Measurements from ENCODE around the gene UBE2M. TPM values are rescaled to one million over a fixed set of nuclear protein-coding genes. Genes with fewer than 3 reads are reported as not detected.
A peak's percentile ranks its signal among the peaks of the same experiment; 100 is the strongest.

Gene UBE2M
- total and polyA plus RNA-seq, 2 experiments from 2014 or later = 8.7 to 60.3 TPM

DNA sequence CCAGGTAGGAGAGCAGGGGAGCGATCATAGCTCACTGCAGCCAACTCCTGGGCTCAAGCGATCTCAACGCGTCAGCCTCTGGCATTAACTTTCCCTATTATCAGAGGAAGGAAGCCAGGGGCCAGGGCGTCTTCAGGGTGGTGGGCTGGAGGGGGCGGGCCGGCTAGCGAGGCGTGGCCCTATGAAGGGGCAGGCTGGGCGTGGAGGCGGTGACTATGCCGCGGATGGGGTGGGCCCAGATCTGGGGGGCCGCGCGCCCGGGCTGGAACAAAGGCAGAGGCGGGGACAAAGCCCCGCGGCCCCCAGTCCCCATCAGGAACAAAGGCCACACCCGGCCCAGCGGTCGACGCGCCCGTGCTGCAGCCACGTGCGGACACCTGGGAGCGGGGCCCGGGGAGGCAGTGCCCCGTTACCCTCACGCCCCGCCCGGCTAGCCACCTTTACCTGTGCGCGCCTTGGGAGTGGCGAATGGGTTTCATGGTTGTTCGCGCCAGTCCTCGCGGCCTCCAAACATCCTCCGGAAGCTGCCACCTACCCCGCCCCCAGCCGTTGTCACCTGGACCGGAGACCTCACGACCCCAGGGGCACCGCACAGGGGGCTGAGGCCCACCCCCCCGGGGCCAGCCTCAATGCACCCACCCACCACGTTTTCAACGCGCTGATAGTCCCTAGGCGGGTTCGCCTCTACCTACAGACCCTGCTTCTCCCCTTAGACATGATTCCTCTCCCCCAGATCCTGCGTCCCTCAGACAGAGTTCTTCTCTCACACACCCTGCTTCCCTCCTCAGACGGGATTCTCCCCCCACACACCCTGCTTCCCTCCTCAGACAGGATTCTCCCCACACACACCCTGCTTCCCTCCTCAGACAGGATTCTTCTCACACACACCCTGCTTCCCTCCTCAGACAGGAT, 19.9 kb downstream of the UBE2M start:
- TF ChIP-seq EZH2 (IDR thresholded peaks at IDR 0.05; ENCODE audit: insufficient read depth, poor library complexity, severe bottlenecking) (peak; percentile 67), EZH2phosphoT487 (IDR thresholded peaks at IDR 0.05; ENCODE audit: insufficient read depth, low read depth) (no peak)
- DNase-seq = no peak
- H3K4me3 ChIP-seq = 0 out of 2 replicates have a peak overlapping the region, but pooled peaks have one; percentile 11
- H3K4me2 ChIP-seq (ENCODE audit: unreplicated experiment) = peak overlapping the region; percentile 47
- no peaks in the 10 kb centered on the region for H3K36me3 ChIP-seq (ENCODE audit: low read depth)
- no peaks in the 10 kb centered on the region for H3K4me1 ChIP-seq (ENCODE audit: insufficient read depth)
- H3K9ac ChIP-seq = no peak overlapping the region
- no peaks in the 10 kb centered on the region for H4K20me1 ChIP-seq (ENCODE audit: insufficient read depth)
- H2AFZ ChIP-seq = peak overlapping the region; percentile 14; the same call in 1 of the 2 replicates
- no peak overlapping the region for H3K27ac ChIP-seq
- H3F3A ChIP-seq (ENCODE audit: insufficient read depth) = no peaks in the 10 kb centered on the region
- no peaks in the 10 kb centered on the region for H3K9me2 ChIP-seq (ENCODE audit: insufficient read depth)
- H3K9me3 ChIP-seq (ENCODE audit: low read depth) = no peaks in the 10 kb centered on the region
- 9 to 11% methylated on average over 29 to 55 of the region's 55 CpGs for WGBS, 2 experiments (ENCODE audit: low coverage in 1 of 2, low lambda C conversion rate in 2 of 2, missing lambda C conversion rate in 2 of 2)
- in situ Hi-C loops (cut with MboI) = no loop called here
- H3K79me2 ChIP-seq (ENCODE audit: insufficient read depth) = no peaks in the 10 kb centered on the region
- peaks cover 22% of the 10 kb centered on the region for H3K27me3 ChIP-seq (replicated peaks; ENCODE audit: insufficient read depth)

DNA sequence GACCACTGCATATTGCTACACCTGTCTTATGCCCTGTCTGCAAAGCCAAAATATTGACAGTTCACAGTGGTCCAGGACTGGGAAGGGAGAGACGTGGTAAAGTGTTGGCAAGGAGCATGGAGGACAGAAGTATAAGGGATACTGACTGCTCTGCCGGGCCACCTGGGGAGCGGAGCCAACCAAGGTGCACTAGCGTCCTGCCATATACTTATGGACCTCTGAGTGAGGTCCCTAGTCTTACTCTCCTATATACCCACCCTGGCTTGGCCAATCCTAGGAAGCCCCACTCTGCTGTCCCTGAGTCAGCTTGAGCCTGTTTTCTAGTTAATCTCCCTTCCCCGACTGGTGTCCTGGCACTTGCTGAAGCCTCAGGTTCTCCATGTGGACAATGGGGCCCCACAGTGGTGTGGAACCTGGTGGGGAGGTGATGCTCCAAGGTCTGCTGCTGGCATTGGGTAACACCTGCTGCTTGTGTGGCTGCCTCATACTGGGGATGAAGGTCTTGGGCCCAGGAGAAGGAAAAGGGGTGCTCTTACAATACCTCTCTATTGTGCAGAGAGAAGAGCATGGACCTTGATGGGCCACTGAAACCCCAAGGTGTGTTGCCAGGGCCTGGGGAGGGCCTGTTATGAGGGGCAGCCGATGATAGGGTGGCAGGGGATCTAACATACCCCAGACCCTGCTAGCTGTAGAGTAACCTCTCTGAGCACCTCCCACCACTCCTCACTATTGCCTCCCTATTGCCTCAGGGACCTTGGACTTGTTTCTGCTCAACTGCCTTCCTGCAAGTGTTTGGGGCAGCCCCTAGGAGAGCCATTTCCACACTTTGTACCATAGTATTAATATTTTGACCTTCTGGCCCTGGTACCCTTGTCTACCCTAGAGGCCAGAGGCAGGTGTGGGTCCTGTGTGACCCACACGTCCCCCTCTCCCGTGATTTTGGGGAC, 21.3 kb downstream of the UBE2M start:
- DNase-seq = no peak
- in situ Hi-C loops (cut with MboI) = no loop called here
- H4K20me1 ChIP-seq (ENCODE audit: insufficient read depth) = no peaks in the 10 kb centered on the region
- H3K27me3 ChIP-seq (replicated peaks; ENCODE audit: insufficient read depth) = peaks cover 22% of the 10 kb centered on the region
- H3K4me2 ChIP-seq (ENCODE audit: unreplicated experiment) = no peak overlapping the region
- 63 to 67% methylated on average over 8 of the region's 8 CpGs for WGBS, 2 experiments (ENCODE audit: low coverage in 1 of 2, low lambda C conversion rate in 2 of 2, missing lambda C conversion rate in 2 of 2)
- no peaks in the 10 kb centered on the region for H3K9me3 ChIP-seq (ENCODE audit: low read depth)
- no peak for TF ChIP-seq EZH2phosphoT487 (IDR thresholded peaks at IDR 0.05; ENCODE audit: insufficient read depth, low read depth)
- TF ChIP-seq EZH2 (IDR thresholded peaks at IDR 0.05; ENCODE audit: insufficient read depth, poor library complexity, severe bottlenecking) = no peak
- H3K4me1 ChIP-seq (ENCODE audit: insufficient read depth) = no peaks in the 10 kb centered on the region
- no peak overlapping the region for H3K27ac ChIP-seq
- no peaks in the 10 kb centered on the region for H3F3A ChIP-seq (ENCODE audit: insufficient read depth)
- no peaks in the 10 kb centered on the region for H3K79me2 ChIP-seq (ENCODE audit: insufficient read depth)
- H3K4me3 ChIP-seq = no peak overlapping the region
- H2AFZ ChIP-seq = no peak overlapping the region
- no peaks in the 10 kb centered on the region for H3K36me3 ChIP-seq (ENCODE audit: low read depth)
- no peaks in the 10 kb centered on the region for H3K9me2 ChIP-seq (ENCODE audit: insufficient read depth)
- no peak overlapping the region for H3K9ac ChIP-seq

GRCh38 chr19:58535857-58536256, 22.6 kb downstream of the UBE2M start:
- H3F3A ChIP-seq (ENCODE audit: insufficient read depth) = no peaks in the 10 kb centered on the region
- H3K9me2 ChIP-seq (ENCODE audit: insufficient read depth) = no peaks in the 10 kb centered on the region
- H4K20me1 ChIP-seq (ENCODE audit: insufficient read depth) = no peaks in the 10 kb centered on the region
- peaks cover 27% of the 10 kb centered on the region for H3K27me3 ChIP-seq (replicated peaks; ENCODE audit: insufficient read depth)
- in situ Hi-C loops (cut with MboI) = no loop called here
- H3K79me2 ChIP-seq (ENCODE audit: insufficient read depth) = no peaks in the 10 kb centered on the region
- no peaks in the 10 kb centered on the region for H3K4me1 ChIP-seq (ENCODE audit: insufficient read depth)
- no peaks in the 10 kb centered on the region for H3K9me3 ChIP-seq (ENCODE audit: low read depth)
- no peak overlapping the region for H2AFZ ChIP-seq
- H3K9ac ChIP-seq = no peak overlapping the region
- DNase-seq = no peak
- no peak for TF ChIP-seq EZH2phosphoT487 (IDR thresholded peaks at IDR 0.05; ENCODE audit: insufficient read depth, low read depth)
- TF ChIP-seq EZH2 (IDR thresholded peaks at IDR 0.05; ENCODE audit: insufficient read depth, poor library complexity, severe bottlenecking) = no peak
- H3K36me3 ChIP-seq (ENCODE audit: low read depth) = no peaks in the 10 kb centered on the region
- no peak overlapping the region for H3K4me2 ChIP-seq (ENCODE audit: unreplicated experiment)
- 32 to 68% methylated on average over 3 of the region's 3 CpGs for whole genome bisulfite sequencing, 2 experiments (ENCODE audit: low coverage in 1 of 2, low lambda C conversion rate in 2 of 2, missing lambda C conversion rate in 2 of 2)
- no peak overlapping the region for H3K27ac ChIP-seq
- H3K4me3 ChIP-seq = no peak overlapping the region

All from GM23248 (cell line).